ENCODE data around the gene CAMTA1. TPM values are rescaled to one million over a fixed set of nuclear protein-coding genes. Genes with fewer than 3 reads are reported as not detected.

CAMTA1 gene
- total RNA-seq, 2 donors from 2014 or later: 105 to 113 TPM

DNA sequence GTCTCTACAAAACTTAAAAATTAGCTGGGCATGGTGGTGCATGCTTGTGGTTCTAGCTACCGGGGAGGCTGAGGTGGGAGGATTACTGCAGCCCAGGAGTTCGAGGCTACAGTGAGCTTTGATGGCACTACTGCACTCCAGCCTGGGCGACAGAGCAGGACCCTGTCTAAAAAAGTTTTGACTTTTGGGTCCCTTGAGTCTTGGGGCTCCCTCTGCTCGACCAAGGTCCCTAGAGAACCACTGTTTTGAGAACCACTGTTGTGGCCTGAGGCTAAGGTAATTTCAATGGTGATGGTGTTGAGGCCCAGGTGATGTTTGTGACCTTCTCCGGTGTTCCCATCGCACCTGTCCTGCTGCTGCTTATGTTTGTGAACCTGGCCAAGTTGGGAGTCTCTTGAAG, 3.1 kb upstream of the CAMTA1 start:
- H3K36me3 ChIP-seq: no peaks in the 10 kb centered on the region
- H3K27ac ChIP-seq: no peak overlapping the region
- no peaks in the 10 kb centered on the region for H3K9me3 ChIP-seq
- ATAC-seq (ENCODE audit: insufficient number of reproducible peaks, low FRiP score, low read depth) (no peak), DNase-seq (ENCODE audit: low spot score) (no peak)
- no peak for TF ChIP-seq CTCF (IDR thresholded peaks at IDR 0.05)
- H3K4me1 ChIP-seq (ENCODE audit: control insufficient read depth in 1 of 2, low read depth in 2 of 2): peaks cover 11 to 21% of the 10 kb centered on the region in 2 donors
- H3K4me3 ChIP-seq: no peak overlapping the region
- H3K27me3 ChIP-seq (replicated peaks; ENCODE audit: insufficient read depth): no peaks in the 10 kb centered on the region

- H3K27me3 ChIP-seq (replicated peaks; ENCODE audit: insufficient read depth): no peaks in the 10 kb centered on the region
- H3K36me3 ChIP-seq: no peaks in the 10 kb centered on the region
- peaks cover 11 to 30% of the 10 kb centered on the region in 2 donors for H3K4me1 ChIP-seq (ENCODE audit: control insufficient read depth in 1 of 2, low read depth in 2 of 2)
- H3K4me3 ChIP-seq: peak overlapping the region; percentile 97
- TF ChIP-seq CTCF (IDR thresholded peaks at IDR 0.05): no peak
- H3K27ac ChIP-seq: peak overlapping the region in 1 of 2 donors; percentile 100
- no peaks in the 10 kb centered on the region for H3K9me3 ChIP-seq
- DNase-seq (ENCODE audit: low spot score) (no peak), ATAC-seq (ENCODE audit: insufficient number of reproducible peaks, low FRiP score, low read depth) (no peak)
Observed at GRCh38 chr1:6783221-6783620, 2.0 kb upstream of the CAMTA1 start.

GRCh38 chr1:6783936-6784559, 1.2 kb upstream of the CAMTA1 start:
- Histone ChIP-seq H3K36me3 (no peaks in the 10 kb centered on the region), H3K4me3 (peak overlapping the region; percentile 97), H3K27ac (peak overlapping the region; percentile 99 to 100), H3K27me3 (replicated peaks; ENCODE audit: insufficient read depth) (no peaks in the 10 kb centered on the region), H3K9me3 (no peaks in the 10 kb centered on the region), H3K4me1 (ENCODE audit: control insufficient read depth in 1 of 2, low read depth in 2 of 2) (peaks cover 11 to 38% of the 10 kb centered on the region in 2 donors)
- ATAC-seq (ENCODE audit: insufficient number of reproducible peaks, low FRiP score, low read depth) (peak; percentile 1), DNase-seq (ENCODE audit: low spot score) (no peak)
- no peak for TF ChIP-seq CTCF (IDR thresholded peaks at IDR 0.05)

- H3K27me3 ChIP-seq (replicated peaks; ENCODE audit: insufficient read depth): no peaks in the 10 kb centered on the region
- ATAC-seq (ENCODE audit: insufficient number of reproducible peaks, low FRiP score, low read depth) (peak; percentile 99), DNase-seq (ENCODE audit: low spot score) (peak; percentile 100)
- H3K36me3 ChIP-seq: no peaks in the 10 kb centered on the region
- H3K27ac ChIP-seq: peak overlapping the region; percentile 99 to 100
- H3K4me3 ChIP-seq: peak overlapping the region; percentile 97
- H3K9me3 ChIP-seq: no peaks in the 10 kb centered on the region
- H3K4me1 ChIP-seq (ENCODE audit: control insufficient read depth in 1 of 2, low read depth in 2 of 2): peaks cover 11 to 45% of the 10 kb centered on the region in 2 donors
- TF ChIP-seq CTCF (IDR thresholded peaks at IDR 0.05): no peak
Observed at GRCh38 chr1:6784560-6785317, 515 bp upstream of the CAMTA1 start.

GRCh38 chr1:6785728-6786505, 663 bp downstream of the CAMTA1 start:
- Histone ChIP-seq H3K27ac (peak overlapping the region; percentile 84 to 87), H3K4me1 (ENCODE audit: control insufficient read depth in 1 of 2, low read depth in 2 of 2) (peaks cover 15 to 54% of the 10 kb centered on the region in 2 donors), H3K36me3 (no peaks in the 10 kb centered on the region), H3K27me3 (replicated peaks; ENCODE audit: insufficient read depth) (no peaks in the 10 kb centered on the region), H3K9me3 (no peaks in the 10 kb centered on the region), H3K4me3 (peak overlapping the region; percentile 93)
- DNase-seq (ENCODE audit: low spot score): no peak
- peak; percentile 10 for TF ChIP-seq CTCF (IDR thresholded peaks at IDR 0.05)
- no peak for ATAC-seq (ENCODE audit: insufficient number of reproducible peaks, low FRiP score, low read depth)
